ENCODE data around the gene NRGN. TPM values are rescaled to one million over a fixed set of nuclear protein-coding genes. Genes with fewer than 3 reads are reported as not detected.

NRGN gene
- total and polyA plus RNA-seq, 2 of the 4 experiments (the other 2 are of a cell fraction): 0.54 to 24.8 TPM

DNA sequence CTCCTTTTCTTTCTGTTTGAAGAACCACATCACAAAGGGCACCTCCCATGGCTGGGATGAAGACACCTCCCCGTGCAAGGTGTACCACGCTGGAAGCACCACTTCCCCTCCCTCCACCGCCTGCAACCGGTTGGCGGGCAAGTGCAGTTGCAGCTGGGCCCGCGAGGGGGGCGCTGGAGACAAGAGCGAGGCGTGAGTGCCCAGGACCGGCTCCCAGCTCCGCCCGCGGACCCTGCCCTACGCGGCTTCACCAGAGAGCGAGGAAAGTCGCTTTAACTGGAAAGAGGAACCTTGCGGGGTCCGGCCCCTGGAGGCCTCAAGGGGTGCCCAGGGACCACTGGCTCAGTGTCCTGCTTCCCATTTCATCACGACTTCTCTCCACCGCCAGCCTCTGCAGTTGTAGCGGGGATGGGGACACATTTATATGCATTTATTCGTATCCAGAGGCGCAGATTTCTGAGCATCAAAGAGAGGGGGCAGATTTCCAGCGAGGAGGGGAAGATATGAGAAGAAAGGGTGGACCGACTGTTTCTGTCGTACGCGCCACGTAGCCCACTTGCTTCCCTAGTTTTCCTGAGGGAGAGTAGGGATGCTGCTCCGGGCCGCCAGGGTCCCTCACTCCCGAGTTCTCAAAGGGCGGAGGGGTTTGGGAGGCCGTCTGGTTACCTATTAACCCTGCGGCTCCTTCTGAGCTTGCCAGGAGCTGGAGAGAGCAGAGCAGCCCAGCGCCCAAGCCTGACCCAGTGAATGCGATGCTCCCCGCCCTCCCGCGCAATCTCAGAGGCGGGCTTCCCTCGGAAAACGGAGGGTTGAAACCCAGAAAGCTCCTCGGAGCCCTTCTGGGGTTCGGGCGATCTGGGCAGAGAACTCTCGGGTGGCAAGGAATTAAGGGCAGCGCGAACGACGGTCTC, 18.9 kb downstream of the NRGN start:
- peak overlapping the region; percentile 48 for H2AK9ac ChIP-seq (replicated peaks; ENCODE audit: low read depth, low read length, poor library complexity)
- no peaks in the 10 kb centered on the region for H3K79me1 ChIP-seq (ENCODE audit: low read depth in 1 of 2, low read length in 2 of 2)
- no peak overlapping the region for H2BK15ac ChIP-seq (ENCODE audit: low read depth, low read length)
- in situ Hi-C loops (cut with MboI; ENCODE audit: low sequenced_read_pairs) (no loop called here), dilution Hi-C loops (cut with HindIII; ENCODE audit: low sequenced_read_pairs, unreplicated experiment) (no loop called here), intact Hi-C loops (cut with micrococcal nuclease) (loop anchor here (2.0 kb wide), 1 partner anchor 76 kb away; no protein-coding TSS in a partner anchor)
- H3K4ac ChIP-seq (ENCODE audit: low read depth, low read length): peak overlapping the region; percentile 45; the same call in 1 of the 2 replicates
- ATAC-seq (ENCODE audit: low read depth): peak; percentile 81
- H3K23ac ChIP-seq (ENCODE audit: low read depth, low read length): peak overlapping the region; percentile 59
- no peak overlapping the region for H4K91ac ChIP-seq (ENCODE audit: insufficient read depth, low read depth, low read length)
- H2AFZ ChIP-seq (replicated peaks; ENCODE audit: low read length, poor library complexity): peak overlapping the region; percentile 88
- peaks cover 5% of the 10 kb centered on the region for H3K4me1 ChIP-seq (ENCODE audit: control insufficient read depth, insufficient read depth, low read length)
- peak; percentile 39 for TF ChIP-seq RAD21 (IDR thresholded peaks at IDR 0.05; ENCODE audit: low read length)
- TF ChIP-seq MAZ (IDR thresholded peaks at IDR 0.05; ENCODE audit: borderline replicate concordance, low read depth, low read length): peak; percentile 15; the same call in 1 of the 2 replicates
- TF ChIP-seq, protein P1, sequence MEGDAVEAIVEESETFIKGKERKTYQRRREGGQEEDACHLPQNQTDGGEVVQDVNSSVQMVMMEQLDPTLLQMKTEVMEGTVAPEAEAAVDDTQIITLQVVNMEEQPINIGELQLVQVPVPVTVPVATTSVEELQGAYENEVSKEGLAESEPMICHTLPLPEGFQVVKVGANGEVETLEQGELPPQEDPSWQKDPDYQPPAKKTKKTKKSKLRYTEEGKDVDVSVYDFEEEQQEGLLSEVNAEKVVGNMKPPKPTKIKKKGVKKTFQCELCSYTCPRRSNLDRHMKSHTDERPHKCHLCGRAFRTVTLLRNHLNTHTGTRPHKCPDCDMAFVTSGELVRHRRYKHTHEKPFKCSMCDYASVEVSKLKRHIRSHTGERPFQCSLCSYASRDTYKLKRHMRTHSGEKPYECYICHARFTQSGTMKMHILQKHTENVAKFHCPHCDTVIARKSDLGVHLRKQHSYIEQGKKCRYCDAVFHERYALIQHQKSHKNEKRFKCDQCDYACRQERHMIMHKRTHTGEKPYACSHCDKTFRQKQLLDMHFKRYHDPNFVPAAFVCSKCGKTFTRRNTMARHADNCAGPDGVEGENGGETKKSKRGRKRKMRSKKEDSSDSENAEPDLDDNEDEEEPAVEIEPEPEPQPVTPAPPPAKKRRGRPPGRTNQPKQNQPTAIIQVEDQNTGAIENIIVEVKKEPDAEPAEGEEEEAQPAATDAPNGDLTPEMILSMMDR (conservative IDR thresholded peaks at IDR 0.05; ENCODE audit: low read depth, low read length): peak; percentile 52
- TF ChIP-seq, protein P2, sequence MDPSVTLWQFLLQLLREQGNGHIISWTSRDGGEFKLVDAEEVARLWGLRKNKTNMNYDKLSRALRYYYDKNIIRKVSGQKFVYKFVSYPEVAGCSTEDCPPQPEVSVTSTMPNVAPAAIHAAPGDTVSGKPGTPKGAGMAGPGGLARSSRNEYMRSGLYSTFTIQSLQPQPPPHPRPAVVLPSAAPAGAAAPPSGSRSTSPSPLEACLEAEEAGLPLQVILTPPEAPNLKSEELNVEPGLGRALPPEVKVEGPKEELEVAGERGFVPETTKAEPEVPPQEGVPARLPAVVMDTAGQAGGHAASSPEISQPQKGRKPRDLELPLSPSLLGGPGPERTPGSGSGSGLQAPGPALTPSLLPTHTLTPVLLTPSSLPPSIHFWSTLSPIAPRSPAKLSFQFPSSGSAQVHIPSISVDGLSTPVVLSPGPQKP (IDR thresholded peaks at IDR 0.05; ENCODE audit: borderline replicate concordance, low read depth, low read length): no peak
- no peak for TF ChIP-seq MAFK (IDR thresholded peaks at IDR 0.05; ENCODE audit: low read depth, low read length)
- TF ChIP-seq NFE2L2 (IDR thresholded peaks at IDR 0.05; ENCODE audit: low read depth, low read length): no peak
- TF ChIP-seq, protein P3, sequence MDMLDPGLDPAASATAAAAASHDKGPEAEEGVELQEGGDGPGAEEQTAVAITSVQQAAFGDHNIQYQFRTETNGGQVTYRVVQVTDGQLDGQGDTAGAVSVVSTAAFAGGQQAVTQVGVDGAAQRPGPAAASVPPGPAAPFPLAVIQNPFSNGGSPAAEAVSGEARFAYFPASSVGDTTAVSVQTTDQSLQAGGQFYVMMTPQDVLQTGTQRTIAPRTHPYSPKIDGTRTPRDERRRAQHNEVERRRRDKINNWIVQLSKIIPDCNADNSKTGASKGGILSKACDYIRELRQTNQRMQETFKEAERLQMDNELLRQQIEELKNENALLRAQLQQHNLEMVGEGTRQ (IDR thresholded peaks at IDR 0.05; ENCODE audit: low read depth, low read length): no peak
- peak; percentile 32; the same call in 1 of the 2 replicates for TF ChIP-seq SMC3 (IDR thresholded peaks at IDR 0.05; ENCODE audit: low read depth, low read length)
- TF ChIP-seq POLR2A (IDR thresholded peaks at IDR 0.05; ENCODE audit: low read depth, low read length): no peak
- no peak for TF ChIP-seq RFX5 (IDR thresholded peaks at IDR 0.05; ENCODE audit: low read depth, low read length)
- peaks cover 10% of the 10 kb centered on the region for H4K20me1 ChIP-seq (ENCODE audit: insufficient read depth, low read length)
- no peak overlapping the region for H2BK5ac ChIP-seq (ENCODE audit: low read depth, low read length, poor library complexity, severe bottlenecking)
- H2BK120ac ChIP-seq (ENCODE audit: low read depth, low read length): peak overlapping the region; percentile 48
- ChIA-PET CTCF (interaction anchor here (0.5 to 1.8 kb wide), 3 partner anchors 9 to 347 kb away, joined by 3 to 5 read pairs (median 3); no protein-coding TSS in a partner anchor), POLR2A (ENCODE audit: unreplicated experiment) (no interaction called here)
- WGBS, 2 experiments (ENCODE audit: extremely low coverage in 2 of 2, insufficient read length in 1 of 2): 32% methylated on average over 15 of the region's 53 CpGs; no CpG with 5 or more reads in 1 of the 2 experiments
- no peak overlapping the region for H3K56ac ChIP-seq (ENCODE audit: extremely low read depth, insufficient read depth, low read length)
- BruUV-seq (replicated peaks): no TSS peak
- H3K27ac ChIP-seq (ENCODE audit: insufficient read depth, low read length): no peak overlapping the region
- peak; percentile 44 for DNase-seq
- no peak overlapping the region for H2BK20ac ChIP-seq (ENCODE audit: low read depth, low read length)
- H3K9me3 ChIP-seq (ENCODE audit: control insufficient read depth, insufficient read depth, low read length): no peaks in the 10 kb centered on the region
- no peak overlapping the region for H3K18ac ChIP-seq (ENCODE audit: low read depth, low read length)
- no peak overlapping the region for H3K9ac ChIP-seq (ENCODE audit: low read depth, low read length)
- H4K5ac ChIP-seq (ENCODE audit: low read depth, low read length): no peak overlapping the region
- peaks cover 17% of the 10 kb centered on the region; the same call in 1 of the 2 replicates for H3K27me3 ChIP-seq (ENCODE audit: control insufficient read depth, insufficient read depth, low read length)
- no peaks in the 10 kb centered on the region for H3K36me3 ChIP-seq (ENCODE audit: control insufficient read depth, insufficient read depth, low read length)
- no peak overlapping the region for H2AK5ac ChIP-seq (ENCODE audit: low read depth, low read length)
- H4K8ac ChIP-seq (ENCODE audit: low read depth in 2 of 2, low read length in 2 of 2): peak overlapping the region in 1 of 2 experiments; percentile 7; a peak in 1 of 4 replicates
- peaks cover 12% of the 10 kb centered on the region for H3K9me1 ChIP-seq (ENCODE audit: insufficient read depth, low read length)
- no peak overlapping the region for H3K14ac ChIP-seq (replicated peaks; ENCODE audit: low read depth, low read length)
- peak overlapping the region; percentile 77 for H3K4me2 ChIP-seq (ENCODE audit: low read depth, low read length)
- H3K4me3 ChIP-seq (ENCODE audit: insufficient read depth, low read depth, low read length): peak overlapping the region; percentile 33

Data from IMR-90 (cell line).